Cardiac fibroblast (primary cell): Measurements from ENCODE around the gene PCDHB8.
"Not testable (repeated sequence)": the region's sequence is repeated elsewhere in the genome, so short reads cannot be mapped to it uniquely, and the experiment has no call there.

Experiments
- DNase-seq, 2 donors: peaks; one replicate each; pipeline versions ENCODE4 v3.0.0 to v3.0.0-alpha.2; 2010; ENCODE audit warnings: low read depth in 2 of 2
- H3K4me3 ChIP-seq, 2 donors: replicated peaks in 1 of 2; 1 replicate in 1 of 2; 2 replicates in 1 of 2; pipeline ENCODE4 v1.5.1; 2011; ENCODE audit warnings: low read depth in 2 of 2, low read length in 2 of 2, mild to moderate bottlenecking in 2 of 2, moderate library complexity in 1 of 2
- TF ChIP-seq, protein P1 (sequence below): IDR thresholded peaks from one replicate; pipeline ENCODE4 v1.5.1; 2011; ENCODE audit warnings: low read depth, mild to moderate bottlenecking, low read length, inconsistent platforms

The PCDHB8 gene

DNA sequence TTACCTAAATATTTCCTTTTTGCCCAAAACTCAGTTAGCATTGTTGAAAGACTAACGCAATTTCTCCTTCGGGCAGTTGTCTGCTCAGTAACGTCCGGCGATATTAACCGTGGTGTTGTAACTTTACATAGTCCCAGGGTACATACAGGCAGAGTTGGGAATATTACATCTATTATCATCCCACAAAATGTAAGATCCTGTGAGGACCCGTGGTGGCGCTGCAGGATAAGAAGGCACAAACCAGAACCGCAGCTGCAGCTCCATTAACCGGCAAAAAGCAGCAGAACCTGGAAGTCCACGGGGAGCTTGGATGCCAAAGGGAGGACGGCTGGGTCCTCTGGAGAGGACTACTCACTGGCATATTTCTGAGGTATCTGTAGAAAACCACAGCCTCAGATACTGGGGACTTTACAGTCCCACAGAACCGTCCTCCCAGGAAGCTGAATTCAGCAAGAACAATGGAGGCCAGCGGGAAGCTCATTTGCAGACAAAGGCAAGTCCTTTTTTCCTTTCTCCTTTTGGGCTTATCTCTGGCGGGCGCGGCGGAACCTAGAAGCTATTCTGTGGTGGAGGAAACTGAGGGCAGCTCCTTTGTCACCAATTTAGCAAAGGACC is at the start of gene PCDHB8:
PCDHB8 (plus strand) TSS at position 214 of the 615 bp plus-strand sequence; CDS start at position 459, 245 bp downstream.
- H3K4me3 ChIP-seq, DNase-seq: not testable (repeated sequence)

DNA sequence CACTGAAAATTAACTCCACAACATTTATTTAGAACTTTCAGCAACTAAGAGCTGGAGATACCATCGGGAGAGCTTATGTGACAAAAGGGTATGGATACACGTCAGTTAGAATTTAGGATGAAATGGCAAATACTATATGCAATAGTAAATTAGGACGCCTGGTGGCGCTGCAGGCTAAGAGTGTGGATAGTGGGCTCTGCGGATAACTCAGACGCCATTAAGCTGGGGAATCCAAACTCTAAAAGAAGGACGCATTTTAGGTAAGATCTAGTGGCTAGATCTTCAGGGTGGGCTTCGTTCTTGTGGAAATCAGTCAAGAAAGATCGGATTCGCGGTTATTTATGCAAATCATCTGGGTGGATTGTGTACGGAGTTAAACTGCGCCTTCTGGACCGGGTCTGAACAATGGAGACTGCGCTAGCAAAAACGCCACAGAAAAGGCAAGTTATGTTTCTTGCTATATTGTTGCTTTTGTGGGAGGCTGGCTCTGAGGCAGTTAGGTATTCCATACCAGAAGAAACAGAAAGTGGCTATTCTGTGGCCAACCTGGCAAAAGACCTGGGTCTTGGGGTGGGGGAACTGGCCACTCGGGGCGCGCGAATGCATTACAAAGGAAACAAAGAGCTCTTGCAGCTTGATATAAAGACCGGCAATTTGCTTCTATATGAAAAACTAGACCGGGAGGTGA is 42.4 kb upstream of the PCDHB8 start, which contains the start of gene PCDHB5:
PCDHB5 (plus strand) TSS at position 177 of the 688 bp plus-strand sequence; CDS start at position 406, 229 bp downstream.
- DNase-seq, result peak; percentile 12 to 29
- TF ChIP-seq, protein P1, sequence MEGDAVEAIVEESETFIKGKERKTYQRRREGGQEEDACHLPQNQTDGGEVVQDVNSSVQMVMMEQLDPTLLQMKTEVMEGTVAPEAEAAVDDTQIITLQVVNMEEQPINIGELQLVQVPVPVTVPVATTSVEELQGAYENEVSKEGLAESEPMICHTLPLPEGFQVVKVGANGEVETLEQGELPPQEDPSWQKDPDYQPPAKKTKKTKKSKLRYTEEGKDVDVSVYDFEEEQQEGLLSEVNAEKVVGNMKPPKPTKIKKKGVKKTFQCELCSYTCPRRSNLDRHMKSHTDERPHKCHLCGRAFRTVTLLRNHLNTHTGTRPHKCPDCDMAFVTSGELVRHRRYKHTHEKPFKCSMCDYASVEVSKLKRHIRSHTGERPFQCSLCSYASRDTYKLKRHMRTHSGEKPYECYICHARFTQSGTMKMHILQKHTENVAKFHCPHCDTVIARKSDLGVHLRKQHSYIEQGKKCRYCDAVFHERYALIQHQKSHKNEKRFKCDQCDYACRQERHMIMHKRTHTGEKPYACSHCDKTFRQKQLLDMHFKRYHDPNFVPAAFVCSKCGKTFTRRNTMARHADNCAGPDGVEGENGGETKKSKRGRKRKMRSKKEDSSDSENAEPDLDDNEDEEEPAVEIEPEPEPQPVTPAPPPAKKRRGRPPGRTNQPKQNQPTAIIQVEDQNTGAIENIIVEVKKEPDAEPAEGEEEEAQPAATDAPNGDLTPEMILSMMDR, result peak; percentile 31
- peak within 1 kb of the TSS; percentile 9 to 22 for H3K4me3 ChIP-seq

DNA sequence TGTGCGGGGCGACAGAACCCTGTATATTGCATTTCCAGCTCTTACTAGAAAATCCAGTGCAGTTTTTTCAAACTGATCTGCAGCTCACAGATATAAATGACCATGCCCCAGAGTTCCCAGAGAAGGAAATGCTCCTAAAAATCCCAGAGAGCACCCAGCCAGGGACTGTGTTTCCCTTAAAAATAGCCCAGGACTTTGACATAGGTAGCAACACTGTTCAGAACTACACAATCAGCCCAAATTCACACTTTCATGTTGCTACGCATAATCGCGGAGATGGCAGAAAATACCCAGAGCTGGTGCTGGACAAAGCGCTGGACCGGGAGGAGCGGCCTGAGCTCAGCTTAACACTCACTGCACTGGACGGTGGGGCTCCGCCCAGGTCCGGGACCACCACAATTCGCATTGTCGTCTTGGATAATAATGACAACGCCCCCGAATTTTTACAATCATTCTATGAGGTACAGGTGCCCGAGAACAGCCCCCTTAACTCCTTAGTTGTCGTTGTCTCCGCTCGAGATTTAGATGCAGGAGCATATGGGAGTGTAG is 41.8 kb upstream of the PCDHB8 start:
- DNase-seq, result no peak
- peak overlapping the region in 1 of 2 donors; percentile 9 for H3K4me3 ChIP-seq
- TF ChIP-seq, protein P1, result no peak

DNA sequence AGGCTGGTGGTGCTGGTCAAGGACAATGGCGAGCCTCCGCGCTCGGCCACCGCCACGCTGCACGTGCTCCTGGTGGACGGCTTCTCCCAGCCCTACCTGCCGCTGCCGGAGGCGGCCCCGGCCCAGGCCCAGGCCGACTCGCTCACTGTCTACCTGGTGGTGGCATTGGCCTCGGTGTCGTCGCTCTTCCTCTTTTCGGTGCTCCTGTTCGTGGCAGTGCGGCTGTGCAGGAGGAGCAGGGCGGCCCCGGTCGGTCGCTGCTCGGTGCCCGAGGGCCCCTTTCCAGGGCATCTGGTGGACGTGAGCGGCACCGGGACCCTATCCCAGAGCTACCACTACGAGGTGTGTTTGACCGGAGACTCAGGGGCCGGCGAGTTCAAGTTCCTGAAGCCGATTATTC is 40.2 kb upstream of the PCDHB8 start:
- H3K4me3 ChIP-seq, DNase-seq: not testable (repeated sequence)

DNA sequence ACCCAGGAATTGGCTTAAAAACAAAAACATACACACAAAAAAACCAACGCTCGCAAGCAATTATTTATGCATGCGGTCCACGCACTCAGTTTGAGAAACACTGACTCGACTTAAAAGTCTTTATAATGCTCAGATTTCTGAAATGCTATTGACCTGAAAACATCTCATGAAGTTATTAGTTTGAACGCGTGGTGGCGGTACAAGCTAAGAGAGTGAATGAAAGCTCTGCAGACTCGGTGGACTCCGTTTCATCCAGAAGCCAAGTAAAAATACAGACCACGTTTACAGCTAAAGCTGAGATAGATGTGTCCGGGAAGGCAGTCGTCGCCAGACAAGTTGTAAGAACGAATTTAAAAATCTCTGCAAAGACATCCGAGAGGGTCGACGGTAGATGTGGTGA is 27.8 kb upstream of the PCDHB8 start, which contains the start of gene PCDHB6:
PCDHB6 (plus strand) TSS at position 246 of the 400 bp plus-strand sequence. CDS start 201 bp downstream, outside the sequence.
- no peak within 1 kb of the TSS for H3K4me3 ChIP-seq
- TF ChIP-seq, protein P1, result peak; percentile 14
- DNase-seq, result peak; percentile 3 to 27

DNA sequence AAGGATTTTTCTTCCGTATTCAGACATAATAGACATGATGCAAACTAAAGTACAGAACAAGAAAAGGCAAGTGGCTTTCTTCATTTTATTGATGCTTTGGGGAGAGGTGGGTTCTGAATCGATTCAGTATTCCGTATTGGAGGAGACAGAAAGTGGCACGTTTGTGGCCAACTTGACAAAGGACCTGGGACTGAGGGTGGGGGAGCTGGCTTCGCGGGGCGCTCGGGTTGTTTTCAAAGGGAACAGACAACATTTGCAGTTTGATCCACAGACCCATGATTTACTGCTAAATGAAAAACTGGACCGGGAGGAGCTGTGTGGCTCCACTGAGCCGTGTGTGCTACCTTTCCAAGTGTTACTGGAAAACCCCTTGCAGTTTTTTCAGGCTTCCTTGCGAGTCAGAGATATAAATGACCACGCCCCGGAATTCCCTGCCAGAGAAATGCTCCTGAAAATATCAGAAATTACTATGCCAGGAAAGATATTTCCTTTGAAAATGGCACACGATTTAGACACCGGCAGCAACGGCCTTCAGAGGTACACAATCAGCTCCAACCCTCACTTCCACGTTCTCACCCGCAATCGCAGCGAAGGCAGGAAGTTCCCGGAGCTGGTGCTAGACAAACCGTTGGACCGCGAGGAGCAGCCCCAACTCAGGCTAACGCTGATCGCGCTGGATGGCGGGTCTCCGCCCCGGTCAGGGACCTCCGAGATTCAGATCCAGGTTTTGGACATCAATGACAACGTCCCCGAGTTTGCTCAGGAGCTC is 27.2 kb upstream of the PCDHB8 start:
- DNase-seq, result no peak
- TF ChIP-seq, protein P1, result no peak
- no peak overlapping the region for H3K4me3 ChIP-seq

DNA sequence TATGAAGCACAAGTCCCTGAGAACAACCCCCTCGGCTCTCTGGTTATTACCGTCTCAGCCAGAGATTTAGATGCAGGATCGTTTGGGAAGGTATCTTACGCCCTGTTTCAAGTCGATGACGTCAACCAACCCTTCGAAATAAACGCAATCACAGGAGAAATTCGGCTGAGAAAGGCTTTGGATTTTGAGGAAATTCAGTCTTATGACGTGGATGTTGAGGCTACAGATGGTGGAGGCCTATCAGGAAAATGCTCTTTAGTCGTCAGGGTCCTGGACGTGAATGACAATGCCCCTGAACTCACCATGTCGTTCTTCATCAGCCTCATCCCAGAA is 26.6 kb upstream of the PCDHB8 start:
- no peak overlapping the region for H3K4me3 ChIP-seq
- no peak for DNase-seq
- TF ChIP-seq, protein P1, result no peak

DNA sequence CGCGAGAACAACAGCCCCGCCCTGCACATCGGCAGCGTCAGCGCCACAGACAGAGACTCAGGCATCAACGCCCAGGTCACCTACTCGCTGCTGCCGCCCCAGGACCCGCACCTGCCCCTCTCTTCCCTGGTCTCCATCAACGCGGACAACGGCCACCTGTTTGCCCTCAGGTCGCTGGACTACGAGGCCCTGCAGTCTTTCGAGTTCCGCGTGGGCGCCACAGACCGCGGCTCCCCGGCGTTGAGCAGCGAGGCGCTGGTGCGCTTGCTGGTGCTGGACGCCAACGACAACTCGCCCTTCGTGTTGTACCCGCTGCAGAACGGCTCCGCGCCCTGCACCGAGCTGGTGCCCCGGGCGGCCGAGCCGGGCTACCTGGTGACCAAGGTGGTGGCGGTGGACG is 26.0 kb upstream of the PCDHB8 start:
- DNase-seq, H3K4me3 ChIP-seq: not testable (repeated sequence)

DNA sequence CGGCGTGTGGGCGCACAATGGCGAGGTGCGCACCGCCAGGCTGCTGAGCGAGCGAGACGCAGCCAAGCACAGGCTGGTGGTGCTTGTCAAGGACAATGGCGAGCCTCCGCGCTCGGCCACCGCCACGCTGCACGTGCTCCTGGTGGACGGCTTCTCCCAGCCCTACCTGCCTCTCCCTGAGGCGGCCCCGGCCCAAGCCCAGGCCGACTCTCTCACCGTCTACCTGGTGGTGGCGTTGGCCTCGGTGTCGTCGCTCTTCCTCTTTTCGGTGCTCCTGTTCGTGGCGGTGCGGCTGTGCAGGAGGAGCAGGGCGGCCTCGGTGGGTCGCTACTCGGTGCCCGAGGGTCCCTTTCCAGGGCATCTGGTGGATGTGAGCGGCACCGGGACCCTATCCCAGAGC is 25.5 kb upstream of the PCDHB8 start:
- not testable (repeated sequence) for H3K4me3 ChIP-seq, DNase-seq
